GM15510 (cell line): ENCODE results near the gene MLPH.

Experiments used
- POLR2A ChIP-seq: IDR thresholded peaks from 3 replicates; pipeline ENCODE4 v1.6.1; 2011; ENCODE audit warnings: borderline replicate concordance; ENCODE audit not compliant: insufficient read length; ENCODE audit errors: extremely low read depth

Gene MLPH

DNA sequence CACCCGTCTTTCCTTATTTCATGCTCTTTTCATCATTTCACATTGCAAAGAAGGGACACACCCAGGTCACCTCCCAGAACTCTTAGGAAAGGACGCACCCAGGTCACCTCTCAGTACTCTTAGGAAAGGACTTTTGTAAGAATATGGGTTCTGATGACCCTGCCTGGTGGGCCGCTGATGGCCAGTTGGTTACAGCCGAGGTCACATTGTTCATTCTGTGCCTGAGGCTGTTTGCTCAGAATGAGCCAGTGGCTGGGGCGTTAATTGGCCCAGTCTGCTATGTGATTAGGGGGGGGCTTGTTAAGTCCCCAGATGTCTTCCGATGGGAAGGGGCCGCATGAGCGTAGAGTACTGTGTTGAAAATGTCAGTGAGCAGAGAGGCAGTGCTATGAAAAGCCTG is 9.4 kb downstream of the MLPH start:
- no peak for TF ChIP-seq POLR2A

- TF ChIP-seq POLR2A: no peak
These were observed 10.2 kb downstream of the MLPH start for GRCh38 chr2:237497009-237497837.

DNA sequence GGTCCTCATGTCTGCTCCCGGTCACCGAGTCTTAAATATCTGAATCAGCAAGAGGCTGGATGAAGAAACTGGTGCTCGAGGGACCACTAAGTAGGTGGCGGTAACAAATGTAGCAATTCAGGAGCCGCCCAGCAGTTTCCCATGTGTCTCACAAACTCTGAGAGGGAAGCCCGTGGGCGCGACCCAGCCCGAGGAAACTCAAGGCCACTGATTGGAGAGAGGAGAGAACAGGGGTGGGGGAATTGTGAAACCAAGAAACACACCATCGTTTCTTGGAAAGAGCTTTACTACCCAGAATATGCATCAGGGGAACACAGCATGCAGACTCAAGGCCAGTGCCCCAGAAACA is 10.8 kb downstream of the MLPH start:
- TF ChIP-seq POLR2A: no peak

DNA sequence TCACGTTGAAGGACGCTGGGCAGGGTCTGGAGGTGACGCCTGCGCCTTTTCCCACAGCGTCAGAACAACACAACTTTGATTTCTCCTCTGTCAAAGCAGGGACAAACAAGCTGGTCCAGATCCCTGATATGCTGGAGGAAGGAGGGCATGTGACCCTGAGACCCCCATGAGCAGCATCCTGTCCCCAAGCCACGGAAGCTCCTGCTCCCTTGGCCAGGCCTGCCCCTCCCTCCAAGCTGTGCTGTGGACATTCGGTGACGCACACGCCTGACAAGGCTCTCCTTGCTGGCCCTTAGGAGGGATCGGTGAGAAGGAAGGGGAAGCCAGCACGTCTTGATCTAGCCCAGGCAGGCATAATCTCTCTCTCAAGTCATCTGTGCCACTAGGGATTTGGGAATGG is 11.3 kb downstream of the MLPH start:
- TF ChIP-seq POLR2A: no peak

- no peak for TF ChIP-seq POLR2A
These were observed 13.8 kb downstream of the MLPH start for GRCh38 chr2:237500681-237501424.

DNA sequence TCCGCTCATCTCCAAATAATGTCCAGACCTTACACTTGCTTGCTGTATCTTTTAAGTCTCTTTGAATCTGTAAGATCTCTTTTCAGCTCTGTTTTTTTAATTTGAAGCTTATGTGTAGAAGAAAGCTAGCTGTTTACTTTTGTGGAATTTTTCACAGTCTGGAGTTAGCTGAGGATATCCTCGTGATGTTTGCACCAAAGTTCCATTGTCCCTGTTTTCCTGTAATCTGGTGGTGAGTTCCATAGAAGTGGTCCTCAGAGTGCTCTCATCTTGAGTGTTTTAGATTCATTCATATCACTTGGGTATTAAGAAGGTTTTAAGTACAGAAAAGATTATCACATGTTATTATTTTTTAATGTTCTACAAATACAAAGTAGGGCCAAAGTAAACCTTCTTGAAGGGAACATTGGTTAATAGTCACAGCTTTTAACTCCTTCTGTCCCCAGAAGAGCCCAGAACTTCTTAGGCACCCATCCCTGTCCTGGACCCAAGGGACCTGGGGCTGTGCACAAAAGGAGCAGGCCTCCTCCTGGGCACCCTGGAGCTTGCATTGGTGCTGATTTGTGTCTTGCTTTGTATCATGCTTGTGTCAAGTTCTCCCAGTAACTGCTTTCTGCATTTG is 15.0 kb downstream of the MLPH start:
- no peak for TF ChIP-seq POLR2A

- no peak for TF ChIP-seq POLR2A
These were observed 16.1 kb downstream of the MLPH start for GRCh38 chr2:237503201-237503600.

DNA sequence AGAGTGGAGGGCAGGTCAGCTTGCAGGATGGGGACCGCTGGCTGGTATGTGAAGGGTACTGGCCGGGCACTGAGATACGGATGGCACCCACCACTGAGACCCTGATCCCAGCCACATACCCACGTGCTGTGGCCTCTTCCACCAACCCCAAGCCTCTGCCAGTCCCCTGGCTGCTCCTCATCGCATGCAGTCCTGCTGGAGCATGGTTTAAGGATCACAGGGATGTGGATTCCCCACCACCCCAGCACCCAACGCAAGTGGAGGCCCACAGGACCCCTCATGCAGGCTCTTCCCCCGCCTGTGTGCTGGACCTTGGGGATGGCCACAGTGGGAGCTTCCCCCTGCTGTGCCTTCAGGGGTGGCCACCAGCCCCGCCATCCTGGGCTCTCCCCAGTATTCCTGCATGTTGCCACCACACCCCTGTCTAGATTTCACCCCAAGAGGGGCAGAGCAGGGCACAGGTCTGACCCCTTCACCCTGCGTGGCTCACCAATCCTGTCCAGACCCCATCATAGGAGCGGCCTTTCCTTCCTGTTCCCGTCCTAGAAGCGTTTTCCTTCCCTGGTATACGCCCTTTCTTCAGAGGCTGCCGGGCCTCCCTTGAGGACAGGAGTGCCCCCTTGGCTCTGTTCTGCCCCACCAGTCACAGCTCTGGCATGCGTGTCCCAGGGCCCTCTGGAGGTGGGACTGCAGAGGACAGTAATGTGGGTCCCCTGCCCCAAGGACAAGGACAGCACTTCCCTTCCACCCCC is 18.3 kb downstream of the MLPH start:
- no peak for TF ChIP-seq POLR2A

DNA sequence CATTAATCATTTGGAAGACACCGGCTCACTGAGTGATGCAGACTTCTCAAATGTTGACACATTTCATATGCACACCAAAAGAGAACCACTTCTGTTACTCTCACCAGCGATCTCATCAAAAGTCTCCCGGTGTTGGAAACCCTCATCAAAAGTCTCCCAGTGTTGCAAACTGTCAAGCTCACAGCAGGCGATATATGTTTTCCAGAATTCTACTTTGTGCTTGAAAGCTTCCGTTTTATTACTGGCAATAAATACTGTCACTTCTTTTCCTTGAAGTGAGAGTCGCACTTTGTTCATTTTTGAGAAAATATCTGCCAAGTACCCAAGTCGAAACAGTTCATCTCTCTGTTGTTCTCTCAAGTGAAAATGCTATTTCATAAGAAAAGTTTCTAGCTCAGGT is 20.5 kb downstream of the MLPH start:
- TF ChIP-seq POLR2A: no peak

DNA sequence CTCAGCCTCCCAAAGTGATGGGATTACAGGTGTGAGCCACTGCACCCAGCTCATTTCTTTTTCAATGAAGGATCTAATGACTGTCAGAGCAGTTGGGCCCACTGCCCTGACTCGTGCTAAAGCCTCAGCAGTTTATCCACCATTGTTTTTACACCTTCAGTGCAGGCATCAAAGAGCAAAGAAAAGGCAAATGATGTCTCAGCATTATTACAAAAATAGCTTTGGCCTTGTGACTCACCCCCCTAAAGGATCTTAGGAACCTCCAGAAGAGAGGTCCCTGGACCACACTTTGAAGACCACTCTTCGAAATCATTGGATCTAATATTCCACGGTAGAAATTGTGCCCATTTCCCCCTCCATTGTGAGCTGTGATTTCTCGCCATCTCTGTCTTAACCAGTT is 21.3 kb downstream of the MLPH start:
- no peak for TF ChIP-seq POLR2A

GRCh38 chr2:237509151-237509550 is 22.1 kb downstream of the MLPH start:
- TF ChIP-seq POLR2A: no peak

GRCh38 chr2:237509905-237510304 is 22.9 kb downstream of the MLPH start:
- no peak for TF ChIP-seq POLR2A

DNA sequence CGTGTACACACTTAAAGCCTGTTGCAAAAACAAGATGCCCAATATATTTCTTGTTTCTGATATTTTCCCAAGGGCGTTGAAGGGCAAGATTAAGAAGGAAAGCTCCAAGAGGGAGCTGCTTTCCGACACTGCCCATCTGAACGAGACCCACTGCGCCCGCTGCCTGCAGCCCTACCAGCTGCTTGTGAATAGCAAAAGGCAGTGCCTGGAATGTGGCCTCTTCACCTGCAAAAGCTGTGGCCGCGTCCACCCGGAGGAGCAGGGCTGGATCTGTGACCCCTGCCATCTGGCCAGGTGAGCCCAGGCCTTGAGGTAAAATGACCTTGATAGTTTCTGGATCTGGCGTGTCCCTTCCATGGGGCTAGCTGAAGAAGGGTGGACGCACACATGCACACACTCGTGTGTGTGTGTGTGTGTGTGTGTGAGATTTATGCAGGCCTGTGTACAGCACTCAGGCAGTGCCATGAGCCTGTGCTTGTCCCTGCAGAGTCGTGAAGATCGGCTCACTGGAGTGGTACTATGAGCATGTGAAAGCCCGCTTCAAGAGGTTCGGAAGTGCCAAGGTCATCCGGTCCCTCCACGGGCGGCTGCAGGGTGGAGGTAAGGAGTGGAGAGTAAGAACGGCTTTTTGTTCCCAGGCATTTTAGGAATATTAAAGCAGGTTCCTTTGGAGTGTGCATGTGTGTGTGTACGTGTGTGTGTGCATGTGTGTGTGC is 23.6 kb downstream of the MLPH start:
- TF ChIP-seq POLR2A: no peak

DNA sequence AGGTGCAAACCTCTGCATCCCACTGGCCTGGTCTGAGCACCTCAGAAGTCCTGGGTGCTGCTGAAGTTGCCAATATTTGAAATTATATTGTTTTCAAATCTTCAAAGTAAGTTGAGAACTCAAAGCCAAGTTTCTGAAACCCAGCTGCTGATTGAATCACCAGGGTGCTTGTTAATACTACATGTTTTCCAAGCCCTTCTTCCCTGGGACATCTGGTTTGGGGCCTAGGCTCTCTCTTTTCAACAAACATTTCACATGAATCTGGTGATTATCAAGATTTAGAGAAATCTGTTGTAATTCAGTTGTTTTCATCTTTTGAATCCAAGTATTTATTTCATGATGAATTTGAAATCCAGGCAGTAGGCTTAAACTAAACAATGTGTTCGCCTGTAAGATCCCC is 24.4 kb downstream of the MLPH start:
- no peak for TF ChIP-seq POLR2A
